GM23338 (cell line): ENCODE measurements around the gene CACNA2D3. TPM values are rescaled to one million over a fixed set of nuclear protein-coding genes. Genes with fewer than 3 reads are reported as not detected.

Experiments used
- ATAC-seq: fragments of 200-7000 bp; cut with Tn5 transposase; 3 replicates; pipeline ENCODE4 v1.9.1; 2020
- DNase-seq: peaks from one replicate; pipeline ENCODE4 v3.0.0-alpha.2; 2015; ENCODE audit warnings: low spot score
- H2AFZ ChIP-seq: fragments of 200-600 bp; sonication (generic); 2 replicates; pipeline ENCODE4 v1.8.0; 2016; ENCODE audit warnings: antibody characterized with exemption, mild to moderate bottlenecking, moderate library complexity
- H3F3A ChIP-seq: fragments of 200-600 bp; sonication (generic); replicated peaks from 2 replicates; pipeline ENCODE4 v1.8.0; 2017; ENCODE audit warnings: antibody characterized with exemption, mixed run types, low read depth
- H3K27ac ChIP-seq: fragments of 200-600 bp; sonication (generic); 2 replicates; pipeline ENCODE4 v1.6.1; 2016; ENCODE audit warnings: low read depth
- H3K27me3 ChIP-seq: fragments of 200-600 bp; sonication (generic); 2 replicates; pipeline ENCODE4 v1.8.0; 2016; ENCODE audit warnings: mild to moderate bottlenecking, mixed run types, moderate library complexity; ENCODE audit not compliant: insufficient read depth
- H3K36me3 ChIP-seq: fragments of 200-600 bp; sonication (generic); 2 replicates; pipeline ENCODE4 v1.8.0; 2016; ENCODE audit warnings: mild to moderate bottlenecking; ENCODE audit not compliant: insufficient read depth
- H3K4me1 ChIP-seq: fragments of 200-600 bp; sonication (generic); 2 replicates; pipeline ENCODE4 v1.8.0; 2016; ENCODE audit warnings: mild to moderate bottlenecking, moderate library complexity; ENCODE audit not compliant: insufficient read depth
- H3K4me2 ChIP-seq: fragments of 200-600 bp; sonication (generic); 2 replicates; pipeline ENCODE4 v1.7.1; 2017; ENCODE audit warnings: mixed run types
- H3K4me3 ChIP-seq: fragments of 200-600 bp; sonication (generic); 2 replicates; pipeline ENCODE4 v1.6.1; 2016; ENCODE audit warnings: mixed run types
- H3K79me2 ChIP-seq: fragments of 200-600 bp; sonication (generic); replicated peaks from 2 replicates; pipeline ENCODE4 v1.8.0; 2017; ENCODE audit warnings: mild to moderate bottlenecking; ENCODE audit not compliant: insufficient read depth
- H3K9me2 ChIP-seq: fragments of 200-600 bp; sonication (generic); 2 replicates; pipeline ENCODE4 v1.8.0; 2017; ENCODE audit not compliant: insufficient read depth
- H4K20me1 ChIP-seq: fragments of 200-600 bp; sonication (generic); replicated peaks from 2 replicates; pipeline ENCODE4 v1.8.0; 2017; ENCODE audit warnings: mild to moderate bottlenecking; ENCODE audit not compliant: insufficient read depth
- H3K27ac Mint-ChIP-seq: 2 replicates; pipeline ENCODE4 v1.8.0; 2020; ENCODE audit warnings: inconsistent platforms, mild to moderate bottlenecking, moderate library complexity, mixed read lengths
- H3K27me3 Mint-ChIP-seq: 3 replicates; pipeline ENCODE4 v1.8.0; 2022; ENCODE audit warnings: low read depth, mild to moderate bottlenecking, moderate library complexity, mixed read lengths, inconsistent platforms; ENCODE audit not compliant: insufficient read depth, poor library complexity
- H3K36me3 Mint-ChIP-seq: 3 replicates; pipeline ENCODE4 v1.8.0; 2021; ENCODE audit warnings: low read depth, mild to moderate bottlenecking, inconsistent platforms, moderate library complexity, mixed read lengths
- H3K4me1 Mint-ChIP-seq: 3 replicates; pipeline ENCODE4 v1.8.0; 2020; ENCODE audit warnings: mild to moderate bottlenecking, inconsistent platforms, mixed read lengths
- H3K4me3 Mint-ChIP-seq: 3 replicates; pipeline ENCODE4 v1.8.0; 2021; ENCODE audit warnings: moderate library complexity, mild to moderate bottlenecking, inconsistent platforms, mixed read lengths
- H3K9me3 Mint-ChIP-seq: 3 replicates; pipeline ENCODE4 v1.8.0; 2020; ENCODE audit warnings: moderate library complexity, mild to moderate bottlenecking, inconsistent platforms, mixed read lengths
- CREB1 ChIP-seq: fragments of 250-450 bp; sonication (Bioruptor Pico); IDR thresholded peaks from 2 replicates; pipeline ENCODE4 v1.5.0; 2020; ENCODE audit warnings: low read depth, mild to moderate bottlenecking, moderate library complexity
- ETS1 ChIP-seq: IDR thresholded peaks from 2 replicates; pipeline ENCODE4 v1.6.1; 2016; ENCODE audit warnings: antibody characterized with exemption
- POLR2AphosphoS5 ChIP-seq: IDR thresholded peaks from 2 replicates; pipeline ENCODE4 v1.6.1; 2016; ENCODE audit warnings: antibody characterized with exemption, low read depth
- REST ChIP-seq: IDR thresholded peaks from one replicate; pipeline ENCODE4 v1.6.1; 2018; ENCODE audit warnings: antibody characterized with exemption; ENCODE audit not compliant: unreplicated experiment
- STAT1 ChIP-seq: IDR thresholded peaks from one replicate; pipeline ENCODE4 v1.6.1; 2016; ENCODE audit warnings: antibody characterized with exemption; ENCODE audit not compliant: unreplicated experiment
- ZNF114 ChIP-seq: fragments of 250-450 bp; sonication (Bioruptor Pico); IDR thresholded peaks from 2 replicates; pipeline ENCODE4 v1.5.0; 2020; ENCODE audit warnings: mild to moderate bottlenecking, moderate library complexity
- ZNF331 ChIP-seq: fragments of 250-450 bp; sonication (Bioruptor Pico); IDR thresholded peaks from 2 replicates; pipeline ENCODE4 v1.5.0; 2020; ENCODE audit warnings: low read depth, mild to moderate bottlenecking, moderate library complexity
- polyA plus RNA-seq: library from polyadenylated mRNA; unstranded; fragments of >200 nt; fragmentation: Nextera tagmentation; extraction: Ambion mirVana; gene quantifications from 2 replicates; pipeline ENCODE4 v1.2.1, GENCODE V29; 2016
- total RNA-seq: library from RNA; depleted of rRNA; stranded (reverse); fragments of >200 nt; shearing (Covaris generic); gene quantifications from 2 replicates; pipeline ENCODE4 v1.2.3, GENCODE V29; 2014

Gene CACNA2D3
- total and polyA plus RNA-seq, 2 experiments from 2014 or later, result 2.2 to 2.3 TPM

- TF ChIP-seq CREB1 (CRISPR knock-in tag), result no peak
- no peak for TF ChIP-seq STAT1
- TF ChIP-seq ETS1, result no peak
- no peak for TF ChIP-seq ZNF331
- no peak for TF ChIP-seq POLR2AphosphoS5
- no peak for TF ChIP-seq REST
- no peak for TF ChIP-seq ZNF114 (CRISPR knock-in tag)
These were observed 696.1 kb downstream of the CACNA2D3 start (continued) for GRCh38 chr3:54818486-54818885.

- 0 out of 3 replicates have a peak, but pooled peaks cover 4% of the 10 kb centered on the region for H3K36me3 Mint-ChIP-seq
- TF ChIP-seq POLR2AphosphoS5 (no peak), ETS1 (no peak), ZNF331 (no peak), REST (no peak)
- no peaks in the 10 kb centered on the region for H3K79me2 ChIP-seq
- no peaks in the 10 kb centered on the region for H3K36me3 ChIP-seq
- peaks cover 16% of the 10 kb centered on the region for H4K20me1 ChIP-seq
- H3K9me3 Mint-ChIP-seq, result no peaks in the 10 kb centered on the region; the same call in 2 of the 3 replicates
- peaks cover 14% of the 10 kb centered on the region for H3K4me1 Mint-ChIP-seq
- peaks cover 76% of the 10 kb centered on the region for H3K27me3 ChIP-seq
- peaks cover 20% of the 10 kb centered on the region for H3K4me1 ChIP-seq
- H3K27ac Mint-ChIP-seq, result no peak overlapping the region
- no peaks in the 10 kb centered on the region for H3F3A ChIP-seq
- ATAC-seq (no peak), DNase-seq (no peak)
- no peak overlapping the region for H2AFZ ChIP-seq
- H3K4me2 ChIP-seq, result no peak overlapping the region
- H3K4me3 Mint-ChIP-seq, result no peak overlapping the region
- H3K27ac ChIP-seq, result no peak overlapping the region
- H3K9me2 ChIP-seq, result 0 out of 2 replicates have a peak, but pooled peaks cover 5% of the 10 kb centered on the region
- no peak overlapping the region for H3K4me3 ChIP-seq
- peaks cover 73% of the 10 kb centered on the region for H3K27me3 Mint-ChIP-seq
These were observed 696.6 kb downstream of the CACNA2D3 start for GRCh38 chr3:54818942-54819341.
